Heart left ventricle (tissue), 16 donors: ENCODE measurements around the gene PRR14L. TPM values are rescaled to one million over a fixed set of nuclear protein-coding genes. Genes with fewer than 3 reads are reported as not detected.
"Not testable (repeated sequence)": the region's sequence is repeated elsewhere in the genome, so short reads cannot be mapped to it uniquely, and the experiment has no call there.

Source experiments
- ATAC-seq, 4 donors: fragments of 200-7000 bp; cut with Tn5 transposase; one replicate each; pipeline ENCODE4 v1.9.1; 2020 to 2022; ENCODE audit warnings: moderate library complexity in 4 of 4, mild to moderate bottlenecking in 3 of 4, moderate number of reproducible peaks in 1 of 4
- DNase-seq, 5 donors: peaks; one replicate each; pipeline ENCODE4 v3.0.0-alpha.2; 2020
- H3K27ac ChIP-seq, 12 donors: fragments of 200-600 bp; sonication (generic) in 4 of 12; one replicate each; pipeline versions ENCODE4 v1.5.0 to v1.8.0; 2016 to 2022; ENCODE audit warnings: mild to moderate bottlenecking in 2 of 12
- H3K27me3 ChIP-seq, 9 donors: fragments of 200-600 bp; sonication (generic) in 2 of 9; one replicate each; pipeline versions ENCODE4 v1.5.1 to v1.8.0; 2016 to 2022; ENCODE audit warnings: mild to moderate bottlenecking in 3 of 9
- H3K36me3 ChIP-seq, 9 donors: fragments of 200-600 bp; sonication (generic) in 2 of 9; one replicate each; pipeline versions ENCODE4 v1.5.0 to v1.8.0; 2018 to 2022; ENCODE audit warnings: mild to moderate bottlenecking in 2 of 9
- H3K4me1 ChIP-seq, 12 donors: fragments of 200-600 bp; sonication (generic) in 4 of 12; one replicate each; pipeline versions ENCODE4 v1.5.0 to v1.8.0; 2016 to 2022; ENCODE audit warnings: mild to moderate bottlenecking in 3 of 12
- H3K4me3 ChIP-seq, 12 donors: fragments of 200-600 bp; sonication (generic) in 4 of 12; one replicate each; pipeline versions ENCODE4 v1.5.0 to v1.8.0; 2017 to 2022; ENCODE audit warnings: mild to moderate bottlenecking in 9 of 12, moderate library complexity in 4 of 12
- H3K9me3 ChIP-seq, 12 donors: fragments of 200-600 bp; sonication (generic) in 4 of 12; one replicate each; pipeline versions ENCODE4 v1.5.0 to v1.8.0; 2016 to 2022; ENCODE audit warnings: mild to moderate bottlenecking in 1 of 12
- POLR2A ChIP-seq, 2 donors: fragments of 450-650 bp; IDR thresholded peaks; one replicate each; pipeline ENCODE4 v1.6.1; 2017; ENCODE audit warnings: antibody characterized with exemption in 2 of 2, mild to moderate bottlenecking in 2 of 2, moderate library complexity in 2 of 2
- whole genome bisulfite sequencing, 4 donors: extraction: QIAGEN DNeasy Blood & Tissue Kit in 2 of 4; methylation state at CpG; one replicate each; pipeline versions ENCODE4 v1.1.5 to v1.1.7; 2013 to 2018; 5-methylcytosine and 5-hydroxymethylcytosine counted together
- intact Hi-C, 10 donors: fragments of 100-400 bp; cut with DNase I; formaldehyde crosslinking; loops; one replicate each; pipeline versions ENCODE4 v1.11.1 to v1.14.2; 2022
- polyA plus RNA-seq, 2 donors: library from polyadenylated mRNA; stranded (reverse); fragments of 200-250 nt; gene quantifications; one replicate each; pipeline ENCODE4 v1.2.3, GENCODE V29; 2013
- total RNA-seq, 9 donors: library from RNA; depleted of rRNA in 2 of 9; stranded (reverse); fragments of >200 nt in 2 of 9; fragmentation: NEBNext Ultra II Directional in 3 of 9; extraction: Animal tissue kit (Norgen Biotek cat#: 25700) in 3 of 9; gene quantifications; one replicate each; pipeline versions ENCODE4 v1.1.0 to v1.2.4, GENCODE V29; 2016 to 2023
- TF ChIP-seq, protein P1 (sequence below), 12 donors: fragments of 200-600 bp; sonication (generic) in 4 of 12; IDR thresholded peaks; one replicate each; pipeline versions ENCODE4 v1.5.0 to v1.8.0; 2018 to 2022; ENCODE audit warnings: antibody characterized with exemption in 12 of 12, mild to moderate bottlenecking in 5 of 12
- donor health status: ischemic (EF 13 %, LVEDD 7.1; RV severe dilation, severe dysfunction).
- donor health status: healthy with polysubstance abuse.
- donor health status: DM: no; HTN: yes; CAD: no.
- donor health status: DM: no; HTN: no; CAD: no.
- donor health status: ischemic (EF 25% LVEDD 6.9; RV normal size, moderate dysfunction).
- donor health status: ischemic (EF 25% LVEDD 5.7; RV mildly dilated, moderate dysfunction).
- donor health status: healthy.
- donor health status: DM: yes; HTN: yes; CAD: no.
- donor health status: ischemic (EF 35%, LVEDD 5.7; RV mildly dilated, moderate dysfunction).
- donor health status: nonischemic (EF 11% LVEDD 7.7; RV severe dilation, severe dysfunction).
- donor health status: DM: yes; HTN: yes; CAD: no.
- donor health status: PGD.
- donor health status: ischemic (EF 29% LVEDD 5.4; RV normal size, mild dysfunction).
- donor health status: nonischemic (EF 23%, LVEDD 6.1; RV moderate dilation, normal function).

The PRR14L gene
- total and polyA plus RNA-seq, 11 donors, result 4.3 to 29.1 (median 14.5) TPM

DNA sequence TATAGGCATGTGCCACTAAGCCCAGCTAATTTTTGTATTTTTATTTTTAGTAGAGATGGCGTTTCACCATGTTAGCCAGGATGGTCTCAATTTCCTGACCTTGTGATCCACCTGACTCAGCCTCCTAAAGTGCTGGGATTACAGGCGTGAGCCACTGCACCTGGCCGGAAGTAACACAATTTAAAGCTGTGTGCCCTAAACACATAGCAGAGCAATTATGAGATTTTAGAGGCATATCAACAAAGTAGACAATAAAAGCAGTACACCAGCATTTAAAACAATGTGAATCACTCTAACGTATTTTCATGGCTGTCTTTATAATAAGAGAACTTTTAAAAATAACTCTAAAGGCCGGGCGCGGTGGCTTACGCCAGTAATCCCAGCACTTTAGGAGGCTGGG lies 42.4 kb downstream of the PRR14L start:
- Histone ChIP-seq H3K9me3 (no peaks in the 10 kb centered on the region), H3K27me3 (no peaks in the 10 kb centered on the region), H3K4me3 (no peak overlapping the region), H3K36me3 (peaks cover 2 to 92% (median 61%) of the 10 kb centered on the region in 9 donors), H3K4me1 (peaks cover 0 to 4% (median 0%) of the 10 kb centered on the region in 12 donors), H3K27ac (no peak overlapping the region)
- WGBS, 4 donors, result 83 to 92% (median 90%) methylated on average over 8 of the region's 8 CpGs
- TF ChIP-seq, protein P1, sequence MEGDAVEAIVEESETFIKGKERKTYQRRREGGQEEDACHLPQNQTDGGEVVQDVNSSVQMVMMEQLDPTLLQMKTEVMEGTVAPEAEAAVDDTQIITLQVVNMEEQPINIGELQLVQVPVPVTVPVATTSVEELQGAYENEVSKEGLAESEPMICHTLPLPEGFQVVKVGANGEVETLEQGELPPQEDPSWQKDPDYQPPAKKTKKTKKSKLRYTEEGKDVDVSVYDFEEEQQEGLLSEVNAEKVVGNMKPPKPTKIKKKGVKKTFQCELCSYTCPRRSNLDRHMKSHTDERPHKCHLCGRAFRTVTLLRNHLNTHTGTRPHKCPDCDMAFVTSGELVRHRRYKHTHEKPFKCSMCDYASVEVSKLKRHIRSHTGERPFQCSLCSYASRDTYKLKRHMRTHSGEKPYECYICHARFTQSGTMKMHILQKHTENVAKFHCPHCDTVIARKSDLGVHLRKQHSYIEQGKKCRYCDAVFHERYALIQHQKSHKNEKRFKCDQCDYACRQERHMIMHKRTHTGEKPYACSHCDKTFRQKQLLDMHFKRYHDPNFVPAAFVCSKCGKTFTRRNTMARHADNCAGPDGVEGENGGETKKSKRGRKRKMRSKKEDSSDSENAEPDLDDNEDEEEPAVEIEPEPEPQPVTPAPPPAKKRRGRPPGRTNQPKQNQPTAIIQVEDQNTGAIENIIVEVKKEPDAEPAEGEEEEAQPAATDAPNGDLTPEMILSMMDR (IDR thresholded peaks at IDR 0.05), result no peak
- TF ChIP-seq POLR2A (IDR thresholded peaks at IDR 0.05), result no peak
- no peak for ATAC-seq
- intact Hi-C loops, result no loop called here
- no peak for DNase-seq

- TF ChIP-seq, protein P1 (IDR thresholded peaks at IDR 0.05), result no peak
- TF ChIP-seq POLR2A (IDR thresholded peaks at IDR 0.05), result no peak
- WGBS, 4 donors, result 73 to 88% (median 75%) methylated on average over 4 of the region's 4 CpGs
- intact Hi-C loops, result no loop called here
- Histone ChIP-seq H3K36me3 (peaks cover 0 to 99% (median 91%) of the 10 kb centered on the region in 9 donors), H3K9me3 (no peaks in the 10 kb centered on the region), H3K27me3 (no peaks in the 10 kb centered on the region), H3K4me3 (no peak overlapping the region), H3K4me1 (peaks cover 0 to 5% (median 0%) of the 10 kb centered on the region in 12 donors), H3K27ac (no peak overlapping the region)
- no peak for ATAC-seq
- no peak for DNase-seq
These were observed 54.5 kb downstream of the PRR14L start for GRCh38 chr22:31695423-31695822.

DNA sequence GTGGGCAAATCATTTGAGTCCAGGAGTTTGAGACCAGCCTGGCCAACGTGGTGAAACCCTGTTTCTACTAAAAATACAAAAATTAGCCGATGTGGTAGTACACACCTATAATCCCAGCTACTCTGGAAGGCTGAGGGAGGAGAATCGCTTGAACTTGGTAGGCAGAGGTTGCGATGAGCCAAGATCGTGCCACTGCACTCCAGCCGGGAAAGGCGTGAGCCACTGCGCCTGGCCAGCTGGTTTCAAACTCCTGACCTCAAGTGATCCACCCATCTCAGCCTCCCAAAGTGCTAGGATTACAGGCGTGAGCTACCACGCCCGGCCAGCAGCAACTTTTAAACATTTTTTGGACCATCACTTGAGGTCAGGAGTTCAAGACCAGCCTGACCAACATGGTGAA lies 55.9 kb downstream of the PRR14L start:
- H3K4me3 ChIP-seq, H3K27me3 ChIP-seq, DNase-seq, ATAC-seq, H3K27ac ChIP-seq, intact Hi-C loops, H3K4me1 ChIP-seq, H3K9me3 ChIP-seq: not testable (repeated sequence)
- WGBS, 4 donors, result 96 to 99% (median 97%) methylated on average over 11 of the region's 11 CpGs
- peaks cover 0 to 99% (median 88%) of the 10 kb centered on the region in 9 donors for H3K36me3 ChIP-seq

DNA sequence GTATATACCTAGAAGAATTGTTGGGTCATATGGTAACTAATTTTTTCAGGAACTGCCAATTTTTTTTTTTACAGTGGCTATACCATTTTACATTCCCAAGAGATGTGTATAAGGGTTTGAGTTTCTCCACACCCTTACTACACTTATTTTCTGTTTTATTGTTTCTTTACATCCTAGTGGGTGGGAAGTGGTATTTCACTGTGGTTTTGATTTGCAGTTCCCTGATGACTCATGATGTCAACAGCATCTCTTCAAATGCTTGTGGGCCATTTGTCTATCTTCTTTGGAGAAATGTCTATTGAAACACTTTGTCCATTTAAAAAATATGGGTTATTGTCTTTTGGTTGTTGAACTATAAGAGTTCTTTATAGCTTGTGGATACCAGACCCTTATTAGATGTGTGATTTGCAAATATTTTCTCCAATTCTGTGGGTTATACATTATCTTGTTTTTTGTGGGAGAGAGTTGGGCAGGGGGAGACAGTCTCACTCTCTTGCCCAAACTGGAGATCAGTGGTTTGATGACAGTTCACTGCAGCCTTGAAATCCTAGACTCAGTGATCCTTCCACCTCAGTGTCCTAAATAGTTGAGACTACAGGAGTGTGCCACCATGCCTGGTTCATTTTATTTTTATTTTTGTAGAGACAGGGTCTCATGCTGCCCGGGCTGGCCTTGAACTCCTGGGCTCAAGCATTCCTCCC lies 57.6 kb downstream of the PRR14L start:
- Histone ChIP-seq H3K27me3 (no peaks in the 10 kb centered on the region), H3K4me1 (peaks cover 0 to 5% (median 0%) of the 10 kb centered on the region in 12 donors), H3K27ac (no peak overlapping the region), H3K4me3 (no peak overlapping the region), H3K9me3 (no peaks in the 10 kb centered on the region), H3K36me3 (peaks cover 0 to 99% (median 88%) of the 10 kb centered on the region in 9 donors)
- ATAC-seq (no peak), DNase-seq (no peak)
- TF ChIP-seq POLR2A (IDR thresholded peaks at IDR 0.05), result no peak
- TF ChIP-seq, protein P1 (IDR thresholded peaks at IDR 0.05), result no peak
- 94 to 100% (median 97%) methylated on average over 1 of the region's 1 CpG for WGBS, 4 donors
- intact Hi-C loops, result no loop called here
